CD4-positive, CD25-positive, alpha-beta regulatory T cell (primary cell): ENCODE measurements around the gene ZDHHC14. TPM values are rescaled to one million over a fixed set of nuclear protein-coding genes. Genes with fewer than 3 reads are reported as not detected.
A peak's percentile ranks its signal among the peaks of the same experiment; 100 is the strongest.

Source experiments
- ATAC-seq, 2 donors: fragments of 150-1000 bp; cut with Tn5 transposase; one replicate each; pipeline ENCODE4 v1.10.0; 2021; ENCODE audit warnings: low read depth in 2 of 2, moderate number of reproducible peaks in 2 of 2, moderate library complexity in 1 of 2
- DNase-seq, 3 donors: peaks; one replicate each; pipeline versions ENCODE4 v3.0.0 to v3.0.0-alpha.2; 2012 to 2022; ENCODE audit warnings: mixed read lengths in 1 of 3
- H3K27ac ChIP-seq: one replicate; pipeline ENCODE4 v1.7.0; 2013; ENCODE audit warnings: mild to moderate bottlenecking, low read length; ENCODE audit not compliant: insufficient read depth, poor library complexity, severe bottlenecking
- H3K27me3 ChIP-seq: one replicate; pipeline ENCODE4 v1.7.0; 2013; ENCODE audit warnings: low read length; ENCODE audit not compliant: control insufficient read depth, insufficient read depth
- H3K36me3 ChIP-seq: one replicate; pipeline ENCODE4 v1.7.0; 2013; ENCODE audit warnings: mild to moderate bottlenecking, low read length, moderate library complexity; ENCODE audit not compliant: control insufficient read depth, insufficient read depth
- H3K4me1 ChIP-seq: 2 replicates; pipeline ENCODE4 v1.7.0; 2013; ENCODE audit warnings: mild to moderate bottlenecking, low read length; ENCODE audit not compliant: insufficient read depth, control insufficient read depth, poor library complexity, severe bottlenecking
- H3K4me3 ChIP-seq: one replicate; pipeline ENCODE4 v1.7.0; 2013; ENCODE audit warnings: low read depth, mild to moderate bottlenecking, low read length, moderate library complexity
- H3K9me3 ChIP-seq, 2 experiments: 1 replicate in 1 of 2; 2 replicates in 1 of 2; pipeline ENCODE4 v1.7.0; 2013; ENCODE audit warnings: low read length in 2 of 2, mild to moderate bottlenecking in 1 of 2, moderate library complexity in 1 of 2; ENCODE audit not compliant: control insufficient read depth in 2 of 2
- H3K27ac Mint-ChIP-seq, 3 donors: one replicate each; pipeline ENCODE4 v1.8.0; 2020 to 2022; ENCODE audit warnings: mild to moderate bottlenecking in 3 of 3, mixed read lengths in 3 of 3, moderate library complexity in 2 of 3
- H3K27me3 Mint-ChIP-seq: one replicate; pipeline ENCODE4 v1.8.0; 2022; ENCODE audit warnings: mild to moderate bottlenecking, mixed read lengths
- H3K36me3 Mint-ChIP-seq: one replicate; pipeline ENCODE4 v1.8.0; 2020; ENCODE audit warnings: mixed read lengths
- H3K4me1 Mint-ChIP-seq, 4 donors: one replicate each; pipeline ENCODE4 v1.8.0; 2020 to 2022; ENCODE audit warnings: mixed read lengths in 4 of 4, mild to moderate bottlenecking in 1 of 4
- H3K4me3 Mint-ChIP-seq, 4 donors: one replicate each; pipeline ENCODE4 v1.8.0; 2020 to 2022; ENCODE audit warnings: mild to moderate bottlenecking in 4 of 4, mixed read lengths in 4 of 4, moderate library complexity in 3 of 4
- H3K9me3 Mint-ChIP-seq, 7 donors: one replicate each; pipeline ENCODE4 v1.8.0; 2020 to 2022; ENCODE audit warnings: mixed read lengths in 7 of 7, mild to moderate bottlenecking in 3 of 7, moderate library complexity in 2 of 7
- polyA plus RNA-seq, 4 donors: library from polyadenylated mRNA; unstranded; fragments of 300-500 nt; fragmentation: Illumina TruSeq; gene quantifications; one replicate each; pipeline ENCODE4 v1.2.3, GENCODE V29; 2021
- total RNA-seq: library from RNA; stranded (reverse); gene quantifications from one replicate; pipeline ENCODE4 v1.2.3, GENCODE V29; 2022

The ZDHHC14 gene
- total and polyA plus RNA-seq, 5 donors from 2014 or later: 0.29 to 4.2 (median 1.0) TPM

- Mint-ChIP-seq H3K27me3 (peaks cover 4% of the 10 kb centered on the region), H3K27ac (no peak overlapping the region)
- no peaks in the 10 kb centered on the region for H3K4me1 ChIP-seq
Observed at GRCh38 chr6:157429248-157429647, 48.3 kb downstream of the ZDHHC14 start.

GRCh38 chr6:157430834-157431233, 49.8 kb downstream of the ZDHHC14 start:
- no peak for DNase-seq
- Histone ChIP-seq H3K9me3 (no peaks in the 10 kb centered on the region), H3K4me3 (no peak overlapping the region), H3K27ac (no peak overlapping the region), H3K27me3 (no peaks in the 10 kb centered on the region), H3K36me3 (no peaks in the 10 kb centered on the region), H3K4me1 (no peaks in the 10 kb centered on the region)
- no peak overlapping the region for H3K27ac Mint-ChIP-seq
- H3K4me3 Mint-ChIP-seq: no peak overlapping the region
- no peak for ATAC-seq
- H3K9me3 Mint-ChIP-seq: no peaks in the 10 kb centered on the region
- peaks cover 0 to 4% (median 1%) of the 10 kb centered on the region in 4 donors for H3K4me1 Mint-ChIP-seq
- no peaks in the 10 kb centered on the region for H3K36me3 Mint-ChIP-seq
- peaks cover 4% of the 10 kb centered on the region for H3K27me3 Mint-ChIP-seq

More at GRCh38 chr6:157429248-157429647, 48.3 kb downstream of the ZDHHC14 start:
- Histone ChIP-seq H3K4me3 (no peak overlapping the region), H3K36me3 (no peaks in the 10 kb centered on the region), H3K27me3 (no peaks in the 10 kb centered on the region), H3K27ac (no peak overlapping the region), H3K9me3 (no peaks in the 10 kb centered on the region)
- no peaks in the 10 kb centered on the region for H3K36me3 Mint-ChIP-seq
- H3K4me1 Mint-ChIP-seq: peaks cover 0 to 4% (median 1%) of the 10 kb centered on the region in 4 donors
- no peak overlapping the region for H3K4me3 Mint-ChIP-seq
- H3K9me3 Mint-ChIP-seq: peaks cover 0 to 1% (median 0%) of the 10 kb centered on the region in 7 donors
- ATAC-seq: no peak
- DNase-seq: no peak

- peak overlapping the region in 1 of 3 donors; percentile 13 for H3K27ac Mint-ChIP-seq
- DNase-seq (no peak), ATAC-seq (no peak)
- H3K27me3 ChIP-seq: no peaks in the 10 kb centered on the region
- no peaks in the 10 kb centered on the region for H3K27me3 Mint-ChIP-seq
- H3K4me3 ChIP-seq: no peak overlapping the region
- no peaks in the 10 kb centered on the region for H3K36me3 ChIP-seq
- no peaks in the 10 kb centered on the region for H3K36me3 Mint-ChIP-seq
- no peak overlapping the region for H3K27ac ChIP-seq
- H3K9me3 ChIP-seq: no peaks in the 10 kb centered on the region
- H3K9me3 Mint-ChIP-seq: no peaks in the 10 kb centered on the region
- no peaks in the 10 kb centered on the region for H3K4me1 ChIP-seq
- H3K4me1 Mint-ChIP-seq: peaks cover 0 to 4% (median 1%) of the 10 kb centered on the region in 4 donors
- H3K4me3 Mint-ChIP-seq: no peak overlapping the region
Observed at GRCh38 chr6:157432231-157432891, 51.4 kb downstream of the ZDHHC14 start.

- no peaks in the 10 kb centered on the region for H3K27me3 ChIP-seq
- no peaks in the 10 kb centered on the region for H3K36me3 Mint-ChIP-seq
- H3K27ac Mint-ChIP-seq: peak overlapping the region in 1 of 3 donors; percentile 13
- no peaks in the 10 kb centered on the region for H3K9me3 ChIP-seq
- H3K9me3 Mint-ChIP-seq: no peaks in the 10 kb centered on the region
- no peak for DNase-seq
- ATAC-seq: no peak
- no peaks in the 10 kb centered on the region for H3K4me1 ChIP-seq
- H3K4me1 Mint-ChIP-seq: peaks cover 0 to 4% (median 1%) of the 10 kb centered on the region in 4 donors
- no peak overlapping the region for H3K27ac ChIP-seq
- H3K4me3 Mint-ChIP-seq: no peak overlapping the region
- H3K4me3 ChIP-seq: no peak overlapping the region
- H3K36me3 ChIP-seq: no peaks in the 10 kb centered on the region
- no peaks in the 10 kb centered on the region for H3K27me3 Mint-ChIP-seq
Observed at GRCh38 chr6:157432892-157433265, 51.9 kb downstream of the ZDHHC14 start.

- H3K4me1 ChIP-seq: no peaks in the 10 kb centered on the region
- no peaks in the 10 kb centered on the region for H3K9me3 ChIP-seq
- ATAC-seq: no peak
- no peak overlapping the region for H3K4me3 Mint-ChIP-seq
- H3K9me3 Mint-ChIP-seq: no peaks in the 10 kb centered on the region
- no peaks in the 10 kb centered on the region for H3K27me3 ChIP-seq
- no peaks in the 10 kb centered on the region for H3K27me3 Mint-ChIP-seq
- H3K4me3 ChIP-seq: no peak overlapping the region
- no peak for DNase-seq
- no peaks in the 10 kb centered on the region for H3K36me3 Mint-ChIP-seq
- no peaks in the 10 kb centered on the region for H3K36me3 ChIP-seq
- peaks cover 0 to 4% (median 1%) of the 10 kb centered on the region in 4 donors for H3K4me1 Mint-ChIP-seq
- no peak overlapping the region for H3K27ac Mint-ChIP-seq
- no peak overlapping the region for H3K27ac ChIP-seq
Observed at GRCh38 chr6:157433678-157434081, 52.7 kb downstream of the ZDHHC14 start.

- H3K27me3 ChIP-seq: no peaks in the 10 kb centered on the region
- no peaks in the 10 kb centered on the region for H3K4me1 Mint-ChIP-seq
- no peak for ATAC-seq
- no peaks in the 10 kb centered on the region for H3K9me3 ChIP-seq
- no peaks in the 10 kb centered on the region for H3K9me3 Mint-ChIP-seq
- H3K27ac ChIP-seq: no peak overlapping the region
- H3K27me3 Mint-ChIP-seq: no peaks in the 10 kb centered on the region
- H3K27ac Mint-ChIP-seq: no peak overlapping the region
- H3K4me1 ChIP-seq: no peaks in the 10 kb centered on the region
- no peaks in the 10 kb centered on the region for H3K36me3 Mint-ChIP-seq
- H3K4me3 Mint-ChIP-seq: no peak overlapping the region
- no peak overlapping the region for H3K4me3 ChIP-seq
- H3K36me3 ChIP-seq: no peaks in the 10 kb centered on the region
- DNase-seq: no peak
Observed at GRCh38 chr6:157434349-157435033, 53.5 kb downstream of the ZDHHC14 start.

GRCh38 chr6:157436219-157436943, 55.4 kb downstream of the ZDHHC14 start:
- ATAC-seq: no peak
- H3K4me1 ChIP-seq: no peaks in the 10 kb centered on the region
- H3K36me3 Mint-ChIP-seq: no peaks in the 10 kb centered on the region
- no peak overlapping the region for H3K27ac ChIP-seq
- H3K4me3 ChIP-seq: no peak overlapping the region
- H3K27me3 Mint-ChIP-seq: no peaks in the 10 kb centered on the region
- H3K36me3 ChIP-seq: no peaks in the 10 kb centered on the region
- no peak overlapping the region for H3K27ac Mint-ChIP-seq
- no peaks in the 10 kb centered on the region for H3K9me3 ChIP-seq
- H3K9me3 Mint-ChIP-seq: no peaks in the 10 kb centered on the region
- DNase-seq: no peak
- H3K27me3 ChIP-seq: no peaks in the 10 kb centered on the region
- no peaks in the 10 kb centered on the region for H3K4me1 Mint-ChIP-seq
- no peak overlapping the region for H3K4me3 Mint-ChIP-seq
